ENCODE measurements around the gene FAM120B.

DNA sequence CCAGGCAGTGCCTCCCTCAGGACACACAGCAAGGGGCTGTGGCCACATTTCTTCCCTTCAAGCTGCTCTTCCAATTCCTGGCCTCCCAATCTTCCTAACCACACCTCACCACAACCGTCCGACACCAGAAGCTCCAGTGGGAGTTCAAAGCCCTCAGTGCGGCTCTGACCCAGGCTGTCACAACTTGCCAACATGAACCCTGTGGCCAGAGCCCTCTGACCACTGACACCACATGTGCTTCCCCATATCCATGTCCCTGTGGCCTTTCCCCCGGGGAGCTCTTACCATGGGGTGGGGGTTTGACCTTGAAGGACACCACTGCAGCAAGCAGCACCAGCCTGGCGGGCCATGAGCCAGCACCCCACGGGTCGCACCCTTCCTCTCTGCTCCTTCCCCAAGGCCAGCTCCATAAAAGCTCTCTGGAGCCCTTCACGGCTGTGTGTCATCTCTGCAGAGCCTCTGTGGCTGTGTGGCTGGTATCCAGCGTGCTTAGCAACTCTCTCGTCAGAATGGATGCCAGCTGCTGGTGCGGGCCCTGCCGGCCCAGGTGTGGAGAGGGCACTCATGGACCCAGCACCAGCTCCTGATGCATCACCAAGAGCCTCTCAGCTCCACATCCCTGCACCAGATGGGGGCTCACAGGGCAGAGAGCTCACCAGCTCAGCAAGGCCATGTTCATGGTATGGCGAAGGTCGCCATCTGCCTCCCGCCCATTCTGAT lies 140.4 kb downstream of the FAM120B start:
- TF ChIP-seq EZH2phosphoT487 (IDR thresholded peaks at IDR 0.05; ENCODE audit: unreplicated experiment): no peak
- TF ChIP-seq POLR2AphosphoS5 (IDR thresholded peaks at IDR 0.05; ENCODE audit: low read depth): no peak
- TF ChIP-seq, protein P1, sequence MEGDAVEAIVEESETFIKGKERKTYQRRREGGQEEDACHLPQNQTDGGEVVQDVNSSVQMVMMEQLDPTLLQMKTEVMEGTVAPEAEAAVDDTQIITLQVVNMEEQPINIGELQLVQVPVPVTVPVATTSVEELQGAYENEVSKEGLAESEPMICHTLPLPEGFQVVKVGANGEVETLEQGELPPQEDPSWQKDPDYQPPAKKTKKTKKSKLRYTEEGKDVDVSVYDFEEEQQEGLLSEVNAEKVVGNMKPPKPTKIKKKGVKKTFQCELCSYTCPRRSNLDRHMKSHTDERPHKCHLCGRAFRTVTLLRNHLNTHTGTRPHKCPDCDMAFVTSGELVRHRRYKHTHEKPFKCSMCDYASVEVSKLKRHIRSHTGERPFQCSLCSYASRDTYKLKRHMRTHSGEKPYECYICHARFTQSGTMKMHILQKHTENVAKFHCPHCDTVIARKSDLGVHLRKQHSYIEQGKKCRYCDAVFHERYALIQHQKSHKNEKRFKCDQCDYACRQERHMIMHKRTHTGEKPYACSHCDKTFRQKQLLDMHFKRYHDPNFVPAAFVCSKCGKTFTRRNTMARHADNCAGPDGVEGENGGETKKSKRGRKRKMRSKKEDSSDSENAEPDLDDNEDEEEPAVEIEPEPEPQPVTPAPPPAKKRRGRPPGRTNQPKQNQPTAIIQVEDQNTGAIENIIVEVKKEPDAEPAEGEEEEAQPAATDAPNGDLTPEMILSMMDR (conservative IDR thresholded peaks at IDR 0.05; ENCODE audit: low read depth in 2 of 2): no peak
- no peak for TF ChIP-seq CREB1 (CRISPR knock-in tag; IDR thresholded peaks at IDR 0.05; ENCODE audit: low read depth)
- TF ChIP-seq, protein P2, sequence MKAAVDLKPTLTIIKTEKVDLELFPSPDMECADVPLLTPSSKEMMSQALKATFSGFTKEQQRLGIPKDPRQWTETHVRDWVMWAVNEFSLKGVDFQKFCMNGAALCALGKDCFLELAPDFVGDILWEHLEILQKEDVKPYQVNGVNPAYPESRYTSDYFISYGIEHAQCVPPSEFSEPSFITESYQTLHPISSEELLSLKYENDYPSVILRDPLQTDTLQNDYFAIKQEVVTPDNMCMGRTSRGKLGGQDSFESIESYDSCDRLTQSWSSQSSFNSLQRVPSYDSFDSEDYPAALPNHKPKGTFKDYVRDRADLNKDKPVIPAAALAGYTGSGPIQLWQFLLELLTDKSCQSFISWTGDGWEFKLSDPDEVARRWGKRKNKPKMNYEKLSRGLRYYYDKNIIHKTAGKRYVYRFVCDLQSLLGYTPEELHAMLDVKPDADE (IDR thresholded peaks at IDR 0.05): no peak
- no peak for TF ChIP-seq EZH2 (IDR thresholded peaks at IDR 0.05; ENCODE audit: low read depth, unreplicated experiment)
- TF ChIP-seq, protein P3, sequence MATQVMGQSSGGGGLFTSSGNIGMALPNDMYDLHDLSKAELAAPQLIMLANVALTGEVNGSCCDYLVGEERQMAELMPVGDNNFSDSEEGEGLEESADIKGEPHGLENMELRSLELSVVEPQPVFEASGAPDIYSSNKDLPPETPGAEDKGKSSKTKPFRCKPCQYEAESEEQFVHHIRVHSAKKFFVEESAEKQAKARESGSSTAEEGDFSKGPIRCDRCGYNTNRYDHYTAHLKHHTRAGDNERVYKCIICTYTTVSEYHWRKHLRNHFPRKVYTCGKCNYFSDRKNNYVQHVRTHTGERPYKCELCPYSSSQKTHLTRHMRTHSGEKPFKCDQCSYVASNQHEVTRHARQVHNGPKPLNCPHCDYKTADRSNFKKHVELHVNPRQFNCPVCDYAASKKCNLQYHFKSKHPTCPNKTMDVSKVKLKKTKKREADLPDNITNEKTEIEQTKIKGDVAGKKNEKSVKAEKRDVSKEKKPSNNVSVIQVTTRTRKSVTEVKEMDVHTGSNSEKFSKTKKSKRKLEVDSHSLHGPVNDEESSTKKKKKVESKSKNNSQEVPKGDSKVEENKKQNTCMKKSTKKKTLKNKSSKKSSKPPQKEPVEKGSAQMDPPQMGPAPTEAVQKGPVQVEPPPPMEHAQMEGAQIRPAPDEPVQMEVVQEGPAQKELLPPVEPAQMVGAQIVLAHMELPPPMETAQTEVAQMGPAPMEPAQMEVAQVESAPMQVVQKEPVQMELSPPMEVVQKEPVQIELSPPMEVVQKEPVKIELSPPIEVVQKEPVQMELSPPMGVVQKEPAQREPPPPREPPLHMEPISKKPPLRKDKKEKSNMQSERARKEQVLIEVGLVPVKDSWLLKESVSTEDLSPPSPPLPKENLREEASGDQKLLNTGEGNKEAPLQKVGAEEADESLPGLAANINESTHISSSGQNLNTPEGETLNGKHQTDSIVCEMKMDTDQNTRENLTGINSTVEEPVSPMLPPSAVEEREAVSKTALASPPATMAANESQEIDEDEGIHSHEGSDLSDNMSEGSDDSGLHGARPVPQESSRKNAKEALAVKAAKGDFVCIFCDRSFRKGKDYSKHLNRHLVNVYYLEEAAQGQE (IDR thresholded peaks at IDR 0.05; ENCODE audit: unreplicated experiment): no peak
- TF ChIP-seq ZNF114 (CRISPR knock-in tag; IDR thresholded peaks at IDR 0.05): no peak
- TF ChIP-seq JUNB (IDR thresholded peaks at IDR 0.05; ENCODE audit: unreplicated experiment): no peak
- no peak for TF ChIP-seq STAT1 (IDR thresholded peaks at IDR 0.05; ENCODE audit: unreplicated experiment)
- TF ChIP-seq ZNF331 (CRISPR knock-in tag; IDR thresholded peaks at IDR 0.05; ENCODE audit: low read depth): no peak

Measured in GM23338 (cell line).